B cell (primary cell): ENCODE results near the gene ZSWIM6. TPM values are rescaled to one million over a fixed set of nuclear protein-coding genes. Genes with fewer than 3 reads are reported as not detected.

Experiments
- ATAC-seq: fragments of 200-7000 bp; cut with Tn5 transposase; one replicate; pipeline ENCODE4 v1.10.0; 2021; ENCODE audit warnings: low read depth, mild to moderate bottlenecking, moderate number of reproducible peaks, moderate library complexity
- CTCF ChIA-PET: fragments of 350-600 bp; sonication (Branson Sonifier 250); formaldehyde crosslinking; loops from one replicate; lab custom pipeline; 2021; ENCODE audit warnings: antibody characterized with exemption, inconsistent platforms; lab: Charles Lee
- POLR2A ChIA-PET: fragments of 350-600 bp; sonication (Branson Sonifier 250); formaldehyde crosslinking; loops from one replicate; lab custom pipeline; 2021; ENCODE audit warnings: antibody characterized with exemption; lab: Charles Lee
- DNase-seq: peaks from one replicate; pipeline ENCODE4 v3.0.0; 2013
- H2AFZ ChIP-seq: 2 replicates; pipeline ENCODE4 v1.6.1; 2012; ENCODE audit warnings: mild to moderate bottlenecking, low read depth, low read length; ENCODE audit not compliant: insufficient read depth, poor library complexity, severe bottlenecking
- H3K27ac ChIP-seq, 2 donors: 1 replicate in 1 of 2; 2 replicates in 1 of 2; pipeline ENCODE4 v1.5.1; 2012 to 2013; ENCODE audit warnings: low read length in 2 of 2, mild to moderate bottlenecking in 2 of 2, moderate library complexity in 1 of 2
- H3K27me3 ChIP-seq, 4 experiments: fragments of 200-600 bp in 1 of 4; sonication (generic) in 1 of 4; replicated peaks in 1 of 4; 1 replicate in 2 of 4; 2 replicates in 2 of 4; pipeline versions ENCODE4 v1.6.1 to v1.7.0; 2013 to 2016; ENCODE audit warnings: low read length in 3 of 4, mild to moderate bottlenecking in 2 of 4, mixed read lengths in 1 of 4, moderate library complexity in 1 of 4; ENCODE audit not compliant: insufficient read depth in 4 of 4, control insufficient read depth in 3 of 4; ENCODE audit errors: control extremely low read depth in 1 of 4
- H3K36me3 ChIP-seq, 2 experiments: replicated peaks in 1 of 2; 1 replicate in 1 of 2; 2 replicates in 1 of 2; pipeline versions ENCODE4 v1.6.1 to v1.7.1; 2013; ENCODE audit warnings: low read length in 1 of 2; ENCODE audit not compliant: insufficient read depth in 2 of 2, control insufficient read depth in 1 of 2; ENCODE audit errors: control extremely low read depth in 1 of 2, extremely low read depth in 1 of 2
- H3K4me1 ChIP-seq, 2 donors: fragments of 200-600 bp in 1 of 2; sonication (generic) in 1 of 2; 1 replicate in 1 of 2; 2 replicates in 1 of 2; pipeline versions ENCODE4 v1.5.1 to v1.6.1; 2013 to 2017; ENCODE audit warnings: low read length in 2 of 2; ENCODE audit not compliant: control insufficient read depth in 2 of 2, insufficient read depth in 2 of 2
- H3K4me2 ChIP-seq: replicated peaks from 2 replicates; pipeline ENCODE3; 2012; ENCODE audit warnings: mild to moderate bottlenecking, low read depth, low read length; ENCODE audit not compliant: poor library complexity, severe bottlenecking
- H3K4me3 ChIP-seq, 5 experiments: fragments of 200-600 bp in 1 of 5; sonication (generic) in 1 of 5; 1 replicate in 3 of 5; 2 replicates in 2 of 5; pipeline versions ENCODE4 v1.5.1 to v1.7.0; 2011 to 2016; ENCODE audit warnings: low read length in 4 of 5, mild to moderate bottlenecking in 4 of 5, low read depth in 2 of 5, control low read depth in 1 of 5, moderate library complexity in 1 of 5; ENCODE audit not compliant: insufficient read depth in 1 of 5; ENCODE audit errors: control extremely low read depth in 1 of 5, extremely low read depth in 1 of 5
- H3K79me2 ChIP-seq: fragments of 200-600 bp; sonication (generic); one replicate; pipeline ENCODE4 v1.6.0; 2016; ENCODE audit warnings: low read length; ENCODE audit not compliant: control insufficient read depth, insufficient read depth
- H3K9ac ChIP-seq: fragments of 200-600 bp; sonication (generic); 2 replicates; pipeline ENCODE4 v1.6.1; 2017; ENCODE audit warnings: mild to moderate bottlenecking, low read length, moderate library complexity
- H3K9me3 ChIP-seq, 3 donors: one replicate each; pipeline versions ENCODE4 v1.6.1 to v1.7.1; 2013; ENCODE audit warnings: low read length in 2 of 3; ENCODE audit not compliant: control insufficient read depth in 2 of 3, insufficient read depth in 1 of 3; ENCODE audit errors: control extremely low read depth in 1 of 3
- H4K20me1 ChIP-seq: 2 replicates; pipeline ENCODE4 v1.6.0; 2012; ENCODE audit warnings: mild to moderate bottlenecking, low read length; ENCODE audit not compliant: insufficient read depth, control insufficient read depth, poor library complexity, severe bottlenecking
- H3K27ac Mint-ChIP-seq: one replicate; pipeline ENCODE4 v1.8.0; 2021; ENCODE audit warnings: mixed read lengths
- H3K27me3 Mint-ChIP-seq: one replicate; pipeline ENCODE4 v1.8.0; 2021; ENCODE audit warnings: mixed read lengths
- H3K4me1 Mint-ChIP-seq: one replicate; pipeline ENCODE4 v1.8.0; 2021; ENCODE audit warnings: mixed read lengths
- H3K4me3 Mint-ChIP-seq: one replicate; pipeline ENCODE4 v1.8.0; 2021; ENCODE audit warnings: mixed read lengths
- H3K9me3 Mint-ChIP-seq: one replicate; pipeline ENCODE4 v1.8.0; 2022; ENCODE audit warnings: mixed read lengths; ENCODE audit not compliant: insufficient read depth
- CTCF ChIP-seq: fragments of 200-600 bp; IDR thresholded peaks from one replicate; pipeline ENCODE4 v1.8.0; 2022; ENCODE audit warnings: antibody characterized with exemption, mild to moderate bottlenecking
- EZH2 ChIP-seq: IDR thresholded peaks from 2 replicates; pipeline ENCODE4 v1.6.1; 2012; ENCODE audit warnings: borderline replicate concordance, low read depth, mild to moderate bottlenecking, moderate library complexity, low read length; ENCODE audit not compliant: insufficient read depth, poor library complexity, severe bottlenecking
- WGBS: methylation state at CpG from one replicate; pipeline ENCODE4 v1.1.5; 2013; ENCODE audit warnings: missing lambda C conversion rate; ENCODE audit not compliant: insufficient coverage; 5-methylcytosine and 5-hydroxymethylcytosine counted together
- intact Hi-C: fragments of 100-400 bp; cut with micrococcal nuclease; formaldehyde crosslinking; loops from one replicate; pipeline ENCODE4 v1.10.0; 2022
- polyA plus RNA-seq: library from polyadenylated mRNA; depleted of rRNA; stranded (reverse); fragments of >200 nt; gene quantifications from 2 replicates; pipeline ENCODE4 v1.2.3, GENCODE V29; 2012
- total RNA-seq, 2 donors: library from RNA; stranded (reverse); fragments of 120-200 nt in 1 of 2; gene quantifications; 1 replicate in 1 of 2; 2 replicates in 1 of 2; pipeline versions ENCODE4 v1.2.3 to v1.2.4, GENCODE V29; 2013 to 2022

ZSWIM6 gene
- total and polyA plus RNA-seq, 2 donors (not counting 1 experiment from before 2014, with no cell fraction given): 7.9 to 16.4 TPM

DNA sequence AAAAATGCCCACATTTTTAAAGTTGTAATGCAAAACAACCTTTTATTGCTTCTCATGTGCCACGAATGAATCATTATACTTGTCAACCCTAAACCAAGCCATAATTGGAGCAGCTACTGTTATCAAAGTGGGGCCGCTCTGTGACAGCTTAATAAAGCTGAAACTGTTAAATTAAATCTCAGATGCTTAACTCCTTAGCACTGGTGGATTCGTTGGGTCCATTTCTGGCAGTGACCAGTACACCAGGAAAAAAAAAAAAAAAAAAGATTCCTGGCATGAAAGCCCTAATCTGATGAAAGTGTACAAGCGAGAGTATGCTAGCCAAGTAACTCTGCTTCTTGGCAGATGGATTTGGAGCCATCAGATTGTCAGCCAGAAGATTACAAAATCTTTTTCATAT, 164.8 kb downstream of the ZSWIM6 start:
- Histone ChIP-seq H4K20me1 (peaks cover 5% of the 10 kb centered on the region), H3K27me3 (no peaks in the 10 kb centered on the region), H3K4me1 (no peaks in the 10 kb centered on the region), H3K4me2 (no peak overlapping the region), H3K9me3 (no peaks in the 10 kb centered on the region), H2AFZ (no peak overlapping the region), H3K9ac (no peak overlapping the region), H3K4me3 (no peak overlapping the region), H3K27ac (no peak overlapping the region), H3K79me2 (no peaks in the 10 kb centered on the region), H3K36me3 (peaks cover 6 to 10% of the 10 kb centered on the region in 2 experiments)
- no peak overlapping the region for H3K4me3 Mint-ChIP-seq
- H3K27ac Mint-ChIP-seq: no peak overlapping the region
- no peak for DNase-seq
- 94% methylated on average over 3 of the region's 4 CpGs for WGBS
- no peak for TF ChIP-seq CTCF
- TF ChIP-seq EZH2: no peak
- intact Hi-C loops: no loop called here
- no peaks in the 10 kb centered on the region for H3K27me3 Mint-ChIP-seq
- no peak for ATAC-seq
- ChIA-PET CTCF (interaction anchor here (1.4 kb wide), 1 partner anchor 88 kb away, joined by 3 read pairs; no protein-coding TSS in a partner anchor), POLR2A (no interaction called here)
- no peaks in the 10 kb centered on the region for H3K9me3 Mint-ChIP-seq
- H3K4me1 Mint-ChIP-seq: no peaks in the 10 kb centered on the region

DNA sequence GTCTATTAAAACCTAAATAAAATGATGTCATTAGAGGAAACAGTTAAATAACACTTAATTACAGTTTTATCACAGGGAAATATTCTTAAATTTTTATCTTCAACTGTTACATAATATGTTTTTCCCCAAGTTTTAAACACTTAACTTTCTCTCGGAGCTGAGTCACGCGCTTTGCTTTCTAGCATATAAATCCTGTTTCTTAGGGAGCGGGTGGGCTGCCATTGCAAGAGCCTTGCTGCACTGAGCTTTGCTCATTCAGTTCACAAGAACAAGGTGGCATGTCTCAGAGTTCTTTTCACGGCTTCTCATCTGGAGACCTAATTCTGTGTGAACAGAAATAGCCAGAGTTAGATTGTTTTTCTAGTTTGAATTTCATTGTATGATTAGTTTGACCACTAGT, 166.1 kb downstream of the ZSWIM6 start:
- H3K36me3 ChIP-seq: peaks cover 7 to 10% of the 10 kb centered on the region in 2 experiments
- H4K20me1 ChIP-seq: peaks cover 5% of the 10 kb centered on the region
- POLR2A ChIA-PET: no interaction called here
- H3K4me1 ChIP-seq: no peaks in the 10 kb centered on the region
- CTCF ChIA-PET: interaction anchor here (1.4 kb wide), 1 partner anchor 90 kb away, joined by 3 read pairs; no protein-coding TSS in a partner anchor
- no peak overlapping the region for H3K4me2 ChIP-seq
- ATAC-seq (no peak), DNase-seq (no peak)
- H3K79me2 ChIP-seq: no peaks in the 10 kb centered on the region
- no peak overlapping the region for H3K4me3 Mint-ChIP-seq
- TF ChIP-seq EZH2: no peak
- TF ChIP-seq CTCF: no peak
- no peak overlapping the region for H2AFZ ChIP-seq
- H3K27ac ChIP-seq: no peak overlapping the region
- 96% methylated on average over 4 of the region's 5 CpGs for WGBS
- H3K4me1 Mint-ChIP-seq: no peaks in the 10 kb centered on the region
- H3K27ac Mint-ChIP-seq: no peak overlapping the region
- no peaks in the 10 kb centered on the region for H3K27me3 ChIP-seq
- no peaks in the 10 kb centered on the region for H3K27me3 Mint-ChIP-seq
- no peaks in the 10 kb centered on the region for H3K9me3 Mint-ChIP-seq
- H3K9ac ChIP-seq: no peak overlapping the region
- intact Hi-C loops: no loop called here
- no peak overlapping the region for H3K4me3 ChIP-seq
- no peaks in the 10 kb centered on the region for H3K9me3 ChIP-seq
